ENCODE measurements around the gene ITGA11. TPM values are rescaled to one million over a fixed set of nuclear protein-coding genes. Genes with fewer than 3 reads are reported as not detected.

Gene ITGA11
- total and polyA plus RNA-seq, 5 donors, result 11.6 to 34.0 (median 20.4) TPM

DNA sequence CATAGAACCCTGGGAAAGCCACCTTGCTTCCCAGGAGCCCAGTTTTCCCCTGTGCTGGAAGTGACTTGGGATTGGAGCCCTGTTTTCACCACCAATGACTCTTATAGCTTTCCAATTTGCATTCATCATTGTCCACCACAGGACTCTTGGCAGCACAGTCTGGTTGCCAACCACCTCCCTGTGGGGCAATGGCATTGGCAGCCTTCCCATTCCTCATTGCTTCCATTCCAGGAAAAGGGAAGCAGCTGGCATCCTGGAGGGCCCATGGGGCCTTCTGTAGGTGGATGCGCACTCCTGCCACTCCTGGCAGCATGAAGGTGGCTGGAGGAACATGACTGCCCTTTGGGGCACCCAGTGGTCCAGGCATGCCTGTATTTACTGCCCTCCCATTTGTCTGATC is 96.7 kb downstream of the ITGA11 start:
- Histone ChIP-seq H3K4me3 (ENCODE audit: low read length) (no peak overlapping the region), H3K27ac (ENCODE audit: low read length) (peak overlapping the region; percentile 16), H3K4me1 (ENCODE audit: control insufficient read depth, insufficient read depth, low read length) (peaks cover 8% of the 10 kb centered on the region), H3K9me3 (ENCODE audit: control insufficient read depth, low read length) (no peaks in the 10 kb centered on the region), H3K27me3 (ENCODE audit: control insufficient read depth, insufficient read depth) (no peaks in the 10 kb centered on the region)
- ATAC-seq (peak; percentile 5 to 39), DNase-seq (no peak)
- intact Hi-C loops (cut with DNase I), result no loop called here
- WGBS, result 91% methylated on average over 1 of the region's 1 CpG

DNA sequence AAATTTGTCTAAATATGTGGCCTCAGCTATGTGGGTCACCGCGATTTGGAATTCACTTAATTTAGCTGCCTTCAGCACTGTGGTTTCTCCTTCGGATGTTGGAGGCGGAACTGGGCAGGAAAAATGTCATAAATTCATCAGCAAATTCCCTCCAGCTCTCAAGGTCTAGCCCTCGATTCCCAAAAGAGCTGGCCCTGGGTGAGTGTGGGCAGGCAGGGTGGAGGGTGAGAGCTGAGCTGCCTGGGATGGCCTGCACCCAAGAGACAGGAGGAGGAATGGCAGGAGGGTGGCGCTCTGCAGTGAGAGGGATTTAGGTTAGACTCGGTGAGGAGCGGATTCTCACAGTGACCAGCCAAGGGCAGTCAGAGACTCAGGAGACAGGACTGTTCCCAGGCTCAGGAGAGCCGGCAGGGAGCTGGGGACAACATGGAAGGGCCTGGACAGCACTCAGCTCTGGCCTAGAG is 97.3 kb downstream of the ITGA11 start:
- H3K4me1 ChIP-seq (ENCODE audit: control insufficient read depth, insufficient read depth, low read length), result peaks cover 8% of the 10 kb centered on the region
- H3K4me3 ChIP-seq (ENCODE audit: low read length), result no peak overlapping the region
- WGBS, result 70% methylated on average over 9 of the region's 9 CpGs
- H3K27ac ChIP-seq (ENCODE audit: low read length), result peak overlapping the region; percentile 16
- intact Hi-C loops (cut with DNase I), result no loop called here
- no peaks in the 10 kb centered on the region for H3K27me3 ChIP-seq (ENCODE audit: control insufficient read depth, insufficient read depth)
- ATAC-seq (peak; percentile 8 to 20), DNase-seq (no peak)
- H3K9me3 ChIP-seq (ENCODE audit: control insufficient read depth, low read length), result no peaks in the 10 kb centered on the region

DNA sequence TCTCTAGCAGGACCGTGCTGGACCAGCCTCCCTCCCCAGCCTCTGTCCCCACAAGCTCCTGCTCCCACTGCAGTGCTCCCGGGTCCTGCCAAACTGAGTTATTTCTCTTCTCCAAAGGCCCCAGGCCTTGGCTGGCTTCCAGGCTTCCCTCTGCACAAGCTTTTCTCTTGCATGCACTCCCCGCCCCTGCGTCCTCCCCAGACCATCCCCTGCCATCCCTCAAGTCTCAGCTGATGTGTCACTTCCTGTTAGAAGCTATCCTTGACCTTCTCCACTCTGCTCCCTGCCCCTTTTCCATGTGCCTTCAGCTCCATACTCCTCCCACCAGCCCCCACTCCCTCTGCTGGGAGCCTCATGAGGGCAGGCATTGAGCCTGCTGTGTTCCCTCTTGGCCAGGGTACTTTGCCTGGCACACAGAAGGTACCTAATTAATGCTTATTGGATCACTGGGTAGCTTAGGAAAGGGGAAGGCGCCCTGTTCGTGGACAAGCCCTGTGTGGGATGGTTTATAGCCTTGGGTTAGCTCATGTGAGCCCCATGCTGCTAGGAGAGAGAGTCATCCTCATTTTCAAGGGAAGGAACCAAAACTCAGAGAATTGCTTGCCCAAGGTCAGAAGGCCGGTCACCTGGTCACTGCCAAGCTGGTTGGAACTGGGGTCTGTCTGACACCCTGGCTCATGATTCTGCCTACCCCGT is 98.0 kb downstream of the ITGA11 start:
- peak in 1 of 2 donors; percentile 51 for ATAC-seq
- Histone ChIP-seq H3K4me1 (ENCODE audit: control insufficient read depth, insufficient read depth, low read length) (peaks cover 8% of the 10 kb centered on the region), H3K27me3 (ENCODE audit: control insufficient read depth, insufficient read depth) (no peaks in the 10 kb centered on the region), H3K4me3 (ENCODE audit: low read length) (no peak overlapping the region), H3K9me3 (ENCODE audit: control insufficient read depth, low read length) (no peaks in the 10 kb centered on the region), H3K27ac (ENCODE audit: low read length) (peak overlapping the region; percentile 4)
- peak; percentile 70 to 80 (median 80) for DNase-seq
- 77% methylated on average over 8 of the region's 8 CpGs for WGBS
- intact Hi-C loops (cut with DNase I), result no loop called here

DNA sequence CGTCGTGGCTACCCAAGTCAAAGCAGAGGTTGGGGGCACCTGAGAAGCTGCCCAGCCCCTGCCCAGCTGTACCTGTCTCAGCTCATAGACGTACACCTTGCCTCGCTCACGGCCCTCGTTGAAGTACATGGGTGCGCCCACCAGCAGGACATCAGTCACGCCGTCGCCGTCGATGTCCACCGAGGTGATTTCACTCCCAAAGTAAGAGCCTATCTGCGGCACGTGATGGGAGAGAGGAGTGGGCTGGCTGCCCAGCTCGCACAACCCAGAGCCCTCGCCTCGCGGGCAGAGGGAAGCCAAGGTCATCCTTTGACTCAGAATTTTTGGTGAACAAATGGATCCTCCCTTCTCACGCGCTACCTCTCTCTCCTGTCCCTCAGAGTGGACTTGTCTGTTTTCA is 99.7 kb downstream of the ITGA11 start:
- Histone ChIP-seq H3K4me3 (ENCODE audit: low read length) (no peak overlapping the region), H3K27me3 (ENCODE audit: control insufficient read depth, insufficient read depth) (no peaks in the 10 kb centered on the region), H3K9me3 (ENCODE audit: control insufficient read depth, low read length) (no peaks in the 10 kb centered on the region), H3K27ac (ENCODE audit: low read length) (no peak overlapping the region), H3K4me1 (ENCODE audit: control insufficient read depth, insufficient read depth, low read length) (peaks cover 6% of the 10 kb centered on the region)
- intact Hi-C loops (cut with DNase I), result no loop called here
- ATAC-seq (no peak), DNase-seq (peak in 1 of 3 donors; percentile 63)
- 84% methylated on average over 21 of the region's 21 CpGs for WGBS

DNA sequence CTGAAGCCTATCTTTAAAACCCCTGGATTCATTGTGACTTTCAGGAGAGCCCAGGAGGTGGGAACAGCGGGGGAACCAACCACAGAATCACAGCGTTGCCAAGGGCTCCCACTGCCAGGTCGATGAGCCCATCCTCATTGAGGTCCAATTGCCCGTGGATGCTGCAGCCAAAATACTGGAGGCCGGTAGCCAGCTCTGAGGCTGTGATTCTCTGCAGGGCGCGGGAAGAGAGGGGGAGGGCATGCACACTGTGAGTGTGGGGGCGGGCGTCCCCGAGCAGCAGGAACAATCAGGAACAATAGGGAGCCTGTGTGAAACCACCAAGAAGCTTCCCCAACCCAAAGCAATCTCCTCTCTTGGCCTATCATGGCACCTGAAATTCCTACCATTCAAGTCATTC is 101.1 kb downstream of the ITGA11 start:
- no peak for ATAC-seq
- H3K27ac ChIP-seq (ENCODE audit: low read length), result no peak overlapping the region
- WGBS, result 60% methylated on average over 10 of the region's 10 CpGs
- intact Hi-C loops (cut with DNase I), result no loop called here
- DNase-seq, result no peak
- H3K4me3 ChIP-seq (ENCODE audit: low read length), result no peak overlapping the region
- H3K9me3 ChIP-seq (ENCODE audit: control insufficient read depth, low read length), result no peaks in the 10 kb centered on the region
- H3K27me3 ChIP-seq (ENCODE audit: control insufficient read depth, insufficient read depth), result no peaks in the 10 kb centered on the region
- peaks cover 6% of the 10 kb centered on the region for H3K4me1 ChIP-seq (ENCODE audit: control insufficient read depth, insufficient read depth, low read length)

DNA sequence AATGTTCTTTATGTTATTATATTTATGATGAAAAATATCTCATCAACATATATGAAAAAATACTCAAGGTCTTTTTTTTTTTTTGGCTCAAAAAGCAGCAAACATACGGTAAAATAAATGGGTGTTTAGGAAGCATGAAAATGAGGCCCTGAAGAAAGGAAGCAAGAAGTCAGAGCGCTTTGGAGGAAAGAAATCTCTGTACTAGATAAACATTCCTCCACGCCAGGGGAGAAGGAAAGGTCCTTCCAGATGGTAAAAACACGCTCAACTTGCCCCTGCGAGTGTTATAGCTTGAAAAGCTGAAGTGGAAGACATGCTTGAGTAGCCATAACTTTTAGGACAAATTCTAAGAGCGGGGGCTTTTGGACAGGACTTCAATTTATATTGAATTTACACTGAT is 101.5 kb downstream of the ITGA11 start:
- DNase-seq (no peak), ATAC-seq (no peak)
- no peaks in the 10 kb centered on the region for H3K9me3 ChIP-seq (ENCODE audit: control insufficient read depth, low read length)
- peaks cover 6% of the 10 kb centered on the region for H3K4me1 ChIP-seq (ENCODE audit: control insufficient read depth, insufficient read depth, low read length)
- WGBS, result 68% methylated on average over 6 of the region's 6 CpGs
- H3K27ac ChIP-seq (ENCODE audit: low read length), result no peak overlapping the region
- no peak overlapping the region for H3K4me3 ChIP-seq (ENCODE audit: low read length)
- no peaks in the 10 kb centered on the region for H3K27me3 ChIP-seq (ENCODE audit: control insufficient read depth, insufficient read depth)
- intact Hi-C loops (cut with DNase I), result no loop called here

DNA sequence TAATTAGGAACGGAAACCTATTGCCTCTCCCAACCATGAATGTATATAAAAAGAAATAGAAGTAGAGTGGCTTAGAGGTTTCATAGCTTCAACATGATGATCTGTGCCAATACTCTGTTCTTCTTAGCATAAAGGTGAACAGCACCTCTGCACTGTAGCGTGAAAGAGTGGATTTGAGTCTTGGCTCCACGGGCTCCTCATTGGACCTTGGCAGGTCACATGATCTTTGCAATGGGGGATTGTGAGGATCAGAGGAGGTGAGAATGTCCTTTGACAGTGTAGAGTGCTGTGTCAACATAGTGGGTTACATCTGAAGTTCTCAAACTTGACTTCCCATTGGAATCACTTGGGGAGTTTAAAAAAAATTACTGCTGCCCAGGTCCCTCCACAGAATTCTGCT is 103.0 kb downstream of the ITGA11 start:
- H3K27me3 ChIP-seq (ENCODE audit: control insufficient read depth, insufficient read depth), result no peaks in the 10 kb centered on the region
- DNase-seq, result no peak
- ATAC-seq, result no peak
- intact Hi-C loops (cut with DNase I), result no loop called here
- no peak overlapping the region for H3K27ac ChIP-seq (ENCODE audit: low read length)
- no peaks in the 10 kb centered on the region for H3K4me1 ChIP-seq (ENCODE audit: control insufficient read depth, insufficient read depth, low read length)
- WGBS, result 94% methylated on average over 3 of the region's 3 CpGs
- no peaks in the 10 kb centered on the region for H3K9me3 ChIP-seq (ENCODE audit: control insufficient read depth, low read length)
- no peak overlapping the region for H3K4me3 ChIP-seq (ENCODE audit: low read length)

DNA sequence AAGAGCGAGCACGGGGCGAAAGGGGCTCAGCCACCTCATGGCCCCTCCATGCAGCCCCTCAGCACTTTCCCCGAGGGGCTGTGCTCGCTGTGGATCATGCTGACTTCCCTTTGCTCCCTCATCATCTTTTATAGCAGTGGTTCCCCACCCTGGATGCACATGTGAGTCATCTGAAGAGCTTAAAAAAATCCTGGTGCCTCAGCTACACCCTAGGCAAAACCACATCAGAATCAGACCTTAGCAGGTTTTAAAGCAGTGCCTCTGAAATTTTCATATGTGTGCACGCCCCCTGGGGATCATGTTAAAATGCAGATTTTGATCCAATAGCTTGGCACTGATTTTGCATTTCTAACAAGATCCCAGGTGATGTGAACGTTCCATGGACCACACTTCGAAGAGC is 103.5 kb downstream of the ITGA11 start:
- 82% methylated on average over 8 of the region's 8 CpGs for WGBS
- Histone ChIP-seq H3K27ac (ENCODE audit: low read length) (no peak overlapping the region), H3K4me1 (ENCODE audit: control insufficient read depth, insufficient read depth, low read length) (no peaks in the 10 kb centered on the region), H3K9me3 (ENCODE audit: control insufficient read depth, low read length) (no peaks in the 10 kb centered on the region), H3K4me3 (ENCODE audit: low read length) (no peak overlapping the region), H3K27me3 (ENCODE audit: control insufficient read depth, insufficient read depth) (no peaks in the 10 kb centered on the region)
- DNase-seq (no peak), ATAC-seq (no peak)
- intact Hi-C loops (cut with DNase I), result no loop called here

DNA sequence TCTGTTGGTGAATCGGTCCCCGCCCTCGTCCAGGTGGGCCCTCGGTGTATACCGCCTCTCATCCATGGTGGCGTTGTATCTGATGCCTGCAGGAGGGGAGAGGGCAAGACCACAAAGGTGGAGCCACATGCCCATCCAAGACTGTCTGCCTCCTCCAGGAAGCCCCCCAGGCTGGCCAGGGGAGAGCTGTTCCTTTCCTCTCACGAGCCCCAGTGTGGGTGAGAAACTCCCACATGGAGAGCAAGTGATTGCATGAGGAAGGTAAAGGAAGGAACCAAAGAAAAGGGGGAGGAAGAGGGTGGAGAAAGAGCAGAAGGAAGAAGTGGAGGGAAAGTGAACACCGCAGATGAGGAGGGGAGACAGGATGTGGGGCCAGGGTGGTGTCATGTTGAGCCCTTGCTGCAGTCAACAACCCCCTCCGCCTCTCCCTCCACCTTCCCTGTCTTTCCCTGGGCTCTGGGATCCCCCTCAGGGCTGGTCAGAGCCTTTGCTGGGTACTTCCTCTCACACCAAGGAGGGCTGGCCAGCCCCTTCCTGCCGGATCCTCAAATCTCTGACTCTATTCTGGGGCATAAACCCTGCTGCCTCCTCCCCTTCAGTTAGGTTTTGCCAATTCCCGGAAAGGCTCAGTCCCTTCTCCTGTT is 105.1 kb downstream of the ITGA11 start:
- no peaks in the 10 kb centered on the region for H3K4me1 ChIP-seq (ENCODE audit: control insufficient read depth, insufficient read depth, low read length)
- no peaks in the 10 kb centered on the region for H3K27me3 ChIP-seq (ENCODE audit: control insufficient read depth, insufficient read depth)
- ATAC-seq (peak in 1 of 2 donors; percentile 16), DNase-seq (peak in 1 of 3 donors; percentile 17)
- intact Hi-C loops (cut with DNase I), result no loop called here
- H3K27ac ChIP-seq (ENCODE audit: low read length), result no peak overlapping the region
- no peak overlapping the region for H3K4me3 ChIP-seq (ENCODE audit: low read length)
- 78% methylated on average over 11 of the region's 11 CpGs for WGBS
- no peaks in the 10 kb centered on the region for H3K9me3 ChIP-seq (ENCODE audit: control insufficient read depth, low read length)

DNA sequence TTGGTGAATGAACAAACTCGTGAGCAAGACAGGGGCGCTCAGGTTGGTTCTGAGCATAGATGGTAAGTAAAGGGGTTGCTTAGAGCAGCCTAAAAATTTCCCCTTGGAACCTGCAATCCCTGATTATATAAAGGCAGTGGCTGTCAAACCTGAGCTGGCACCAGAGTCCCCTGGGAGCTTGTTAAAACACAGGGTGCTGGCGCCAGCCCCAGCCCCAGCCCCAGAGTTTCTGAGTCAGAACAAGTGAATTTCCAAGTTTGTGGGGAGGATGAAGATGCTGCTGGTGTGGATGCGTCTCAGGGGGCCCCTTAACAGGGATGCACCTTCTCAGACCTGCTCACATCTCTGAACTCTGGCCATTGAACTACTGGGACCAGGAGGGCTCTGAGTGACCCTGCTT is 106.2 kb downstream of the ITGA11 start:
- intact Hi-C loops (cut with DNase I), result no loop called here
- no peaks in the 10 kb centered on the region for H3K4me1 ChIP-seq (ENCODE audit: control insufficient read depth, insufficient read depth, low read length)

DNA sequence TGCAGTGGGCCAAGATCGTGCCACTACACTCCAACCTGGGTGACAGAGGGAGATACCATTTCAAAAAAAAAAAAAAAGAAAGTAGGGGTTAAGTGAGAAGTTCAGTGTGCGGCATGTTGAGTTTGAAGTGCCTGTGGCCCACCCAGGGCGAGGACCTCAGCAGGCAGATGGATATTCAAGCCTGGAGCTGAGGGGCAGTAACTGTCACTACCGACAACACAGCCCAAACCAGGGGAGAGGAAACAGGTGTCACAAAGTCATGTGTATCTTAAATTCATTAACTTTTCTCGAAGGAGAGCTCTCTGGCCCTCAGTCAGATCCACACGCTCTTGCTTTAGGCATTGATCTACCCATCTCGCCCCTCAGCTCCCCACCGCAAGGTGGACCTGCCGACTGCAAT is 109.2 kb downstream of the ITGA11 start:
- ATAC-seq (no peak), DNase-seq (no peak)
- Histone ChIP-seq H3K27me3 (ENCODE audit: control insufficient read depth, insufficient read depth) (no peaks in the 10 kb centered on the region), H3K27ac (ENCODE audit: low read length) (no peak overlapping the region), H3K4me1 (ENCODE audit: control insufficient read depth, insufficient read depth, low read length) (no peaks in the 10 kb centered on the region), H3K4me3 (ENCODE audit: low read length) (no peak overlapping the region), H3K9me3 (ENCODE audit: control insufficient read depth, low read length) (no peaks in the 10 kb centered on the region)
- intact Hi-C loops (cut with DNase I), result no loop called here
- WGBS, result 77% methylated on average over 9 of the region's 9 CpGs

More for the DNA sequence above, 106.2 kb downstream of the ITGA11 start:
- Histone ChIP-seq H3K4me3 (ENCODE audit: low read length) (no peak overlapping the region), H3K9me3 (ENCODE audit: control insufficient read depth, low read length) (no peaks in the 10 kb centered on the region), H3K27me3 (ENCODE audit: control insufficient read depth, insufficient read depth) (no peaks in the 10 kb centered on the region), H3K27ac (ENCODE audit: low read length) (no peak overlapping the region)
- no peak for ATAC-seq
- DNase-seq, result peak in 1 of 3 donors; percentile 8
- WGBS, result 90% methylated on average over 4 of the region's 4 CpGs

All from right cardiac atrium (tissue), 5 donors.